ENCODE measurements around the gene ALDH1A2.

GRCh38 chr15:57945616-57946015, 119.9 kb downstream of the ALDH1A2 start:
- no peak for TF ChIP-seq EP300 (IDR thresholded peaks at IDR 0.05)
- no peak for TF ChIP-seq CTCF (IDR thresholded peaks at IDR 0.05)
- TF ChIP-seq POLR2A (IDR thresholded peaks at IDR 0.05): no peak
